Activated naive CD4-positive, alpha-beta T cell treated with anti-CD3 and anti-CD28 coated beads for 36 hours (primary cell): ENCODE data around the gene CPA2. TPM values are rescaled to one million over a fixed set of nuclear protein-coding genes. Genes with fewer than 3 reads are reported as not detected.
"Not testable (repeated sequence)": the region's sequence is repeated elsewhere in the genome, so short reads cannot be mapped to it uniquely, and the experiment has no call there.

ENCODE experiments used
- CTCF ChIA-PET: fragments of 350-600 bp; sonication (Branson Sonifier 250); formaldehyde crosslinking; loops from one replicate; lab custom pipeline; 2021; ENCODE audit warnings: antibody characterized with exemption; lab: Charles Lee
- DNase-seq: peaks from one replicate; pipeline ENCODE4 v3.0.0-alpha.2; 2020
- H3K27ac Mint-ChIP-seq: one replicate; pipeline ENCODE4 v1.8.0; 2021; ENCODE audit warnings: mild to moderate bottlenecking, mixed read lengths
- H3K27me3 Mint-ChIP-seq: one replicate; pipeline ENCODE4 v1.8.0; 2021; ENCODE audit warnings: low read depth, mixed read lengths
- H3K36me3 Mint-ChIP-seq: one replicate; pipeline ENCODE4 v1.8.0; 2021; ENCODE audit warnings: low read depth, mixed read lengths
- H3K4me1 Mint-ChIP-seq: one replicate; pipeline ENCODE4 v1.8.0; 2021; ENCODE audit warnings: low read depth, mixed read lengths
- H3K4me3 Mint-ChIP-seq: one replicate; pipeline ENCODE4 v1.8.0; 2021; ENCODE audit warnings: mild to moderate bottlenecking, moderate library complexity, mixed read lengths
- H3K9me3 Mint-ChIP-seq: one replicate; pipeline ENCODE4 v1.8.0; 2021; ENCODE audit warnings: mixed read lengths
- intact Hi-C: fragments of 100-400 bp; cut with micrococcal nuclease; formaldehyde crosslinking; loops from one replicate; pipeline ENCODE4 v1.15.1; 2023
- total RNA-seq, 2 experiments: library from RNA; stranded (reverse); gene quantifications; one replicate each; pipeline ENCODE4 v1.2.3, GENCODE V29; 2021

Gene CPA2
- total RNA-seq, 2 experiments from 2014 or later: not detected

- H3K27me3 Mint-ChIP-seq: no peaks in the 10 kb centered on the region
- H3K4me3 Mint-ChIP-seq: no peak overlapping the region
- H3K9me3 Mint-ChIP-seq: no peaks in the 10 kb centered on the region
- intact Hi-C loops: no loop called here
- CTCF ChIA-PET: interaction anchor here (0.6 kb wide), 1 partner anchor 104 kb away, joined by 6 read pairs; no protein-coding TSS in a partner anchor
- H3K27ac Mint-ChIP-seq: no peak overlapping the region
- H3K36me3 Mint-ChIP-seq: no peaks in the 10 kb centered on the region
- no peak for DNase-seq
- no peaks in the 10 kb centered on the region for H3K4me1 Mint-ChIP-seq
These were observed 36.9 kb downstream of the CPA2 start for GRCh38 chr7:130303551-130303950.

GRCh38 chr7:130303982-130304381, 37.3 kb downstream of the CPA2 start:
- intact Hi-C loops: no loop called here
- H3K4me3 Mint-ChIP-seq: no peak overlapping the region
- no peaks in the 10 kb centered on the region for H3K27me3 Mint-ChIP-seq
- no peaks in the 10 kb centered on the region for H3K4me1 Mint-ChIP-seq
- no peaks in the 10 kb centered on the region for H3K9me3 Mint-ChIP-seq
- no peaks in the 10 kb centered on the region for H3K36me3 Mint-ChIP-seq
- CTCF ChIA-PET: no interaction called here
- H3K27ac Mint-ChIP-seq: no peak overlapping the region
- no peak for DNase-seq

GRCh38 chr7:130304878-130305277, 38.2 kb downstream of the CPA2 start:
- Mint-ChIP-seq H3K27ac (no peak overlapping the region), H3K9me3 (no peaks in the 10 kb centered on the region), H3K27me3 (no peaks in the 10 kb centered on the region), H3K36me3 (no peaks in the 10 kb centered on the region), H3K4me1 (no peaks in the 10 kb centered on the region), H3K4me3 (no peak overlapping the region)
- DNase-seq: no peak
- intact Hi-C loops: loop anchor here (5.0 kb wide), 1 partner anchor 63 kb away; no protein-coding TSS in a partner anchor
- CTCF ChIA-PET: no interaction called here

DNA sequence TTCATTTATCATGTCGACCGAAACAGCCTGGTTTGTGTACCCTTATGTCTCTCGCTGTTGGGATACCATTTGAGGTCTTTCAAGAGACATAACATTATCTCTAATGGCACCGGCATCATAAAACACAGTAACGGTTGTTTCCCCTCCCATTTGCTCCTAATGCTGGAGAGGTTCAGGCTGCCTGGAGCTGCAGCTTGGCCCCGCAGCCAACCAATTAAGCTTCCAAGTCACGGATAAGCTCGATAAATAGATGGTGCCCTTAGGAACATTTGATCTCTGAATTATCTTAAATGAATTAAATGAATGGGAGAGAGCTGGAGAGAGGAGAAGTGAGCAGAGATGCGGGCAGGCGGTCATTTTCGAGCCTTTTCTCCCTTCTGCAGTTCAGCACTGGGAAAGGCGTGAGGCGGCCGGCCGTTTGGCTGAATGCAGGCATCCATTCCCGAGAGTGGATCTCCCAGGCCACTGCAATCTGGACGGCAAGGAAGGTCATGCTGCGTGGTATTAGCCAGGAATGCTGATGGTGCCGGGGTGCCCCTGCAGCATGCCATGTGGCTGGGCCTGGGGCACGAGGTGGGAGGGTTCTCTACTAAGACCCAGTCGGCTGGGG, 38.9 kb downstream of the CPA2 start:
- H3K36me3 Mint-ChIP-seq: no peaks in the 10 kb centered on the region
- CTCF ChIA-PET: no interaction called here
- H3K27me3 Mint-ChIP-seq: no peaks in the 10 kb centered on the region
- intact Hi-C loops: loop anchor here (5.0 kb wide), 1 partner anchor 63 kb away; no protein-coding TSS in a partner anchor
- no peak for DNase-seq
- no peaks in the 10 kb centered on the region for H3K4me1 Mint-ChIP-seq
- no peak overlapping the region for H3K4me3 Mint-ChIP-seq
- no peak overlapping the region for H3K27ac Mint-ChIP-seq
- no peaks in the 10 kb centered on the region for H3K9me3 Mint-ChIP-seq

GRCh38 chr7:130309986-130310385, 43.3 kb downstream of the CPA2 start:
- Mint-ChIP-seq H3K36me3 (no peaks in the 10 kb centered on the region), H3K9me3 (no peaks in the 10 kb centered on the region), H3K4me3 (no peak overlapping the region), H3K27me3 (no peaks in the 10 kb centered on the region), H3K4me1 (no peaks in the 10 kb centered on the region), H3K27ac (no peak overlapping the region)
- intact Hi-C loops: loop anchor here (5.0 kb wide), 1 partner anchor 68 kb away; no protein-coding TSS in a partner anchor
- CTCF ChIA-PET: interaction anchor here (1.2 kb wide), 1 partner anchor 12 kb away, joined by 3 read pairs; no protein-coding TSS in a partner anchor
- no peak for DNase-seq

DNA sequence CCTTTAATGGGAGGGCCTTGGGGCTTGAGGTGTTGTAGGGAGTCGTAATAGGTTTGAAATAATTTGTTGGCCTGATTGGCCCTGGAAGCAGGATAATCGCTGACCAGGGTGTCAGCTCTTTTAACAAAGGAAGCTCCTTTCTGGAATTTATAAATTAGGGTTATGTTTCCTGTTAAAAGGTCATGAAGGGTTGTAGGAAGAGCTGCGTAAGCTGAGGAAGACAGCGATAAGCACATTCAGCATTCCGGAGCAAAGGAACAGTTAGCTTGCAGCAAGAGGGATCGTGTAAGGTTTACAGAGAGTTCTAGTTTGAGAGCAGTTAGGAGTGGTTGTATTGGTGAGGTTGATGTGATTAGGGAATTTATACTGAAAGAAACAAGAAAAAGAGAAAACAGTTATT, 47.6 kb downstream of the CPA2 start:
- no peak overlapping the region for H3K4me3 Mint-ChIP-seq
- intact Hi-C loops: no loop called here
- CTCF ChIA-PET: no interaction called here
- no peaks in the 10 kb centered on the region for H3K36me3 Mint-ChIP-seq
- no peak overlapping the region for H3K27ac Mint-ChIP-seq
- no peaks in the 10 kb centered on the region for H3K9me3 Mint-ChIP-seq
- H3K27me3 Mint-ChIP-seq: no peaks in the 10 kb centered on the region
- no peak for DNase-seq
- H3K4me1 Mint-ChIP-seq: no peaks in the 10 kb centered on the region

GRCh38 chr7:130319541-130319940, 52.9 kb downstream of the CPA2 start:
- no peak for DNase-seq
- no peaks in the 10 kb centered on the region for H3K27me3 Mint-ChIP-seq
- CTCF ChIA-PET: no interaction called here
- no peaks in the 10 kb centered on the region for H3K9me3 Mint-ChIP-seq
- no peaks in the 10 kb centered on the region for H3K4me1 Mint-ChIP-seq
- H3K4me3 Mint-ChIP-seq: no peak overlapping the region
- intact Hi-C loops: no loop called here
- H3K27ac Mint-ChIP-seq: no peak overlapping the region
- H3K36me3 Mint-ChIP-seq: no peaks in the 10 kb centered on the region

- H3K4me1 Mint-ChIP-seq, DNase-seq, H3K4me3 Mint-ChIP-seq, intact Hi-C loops, H3K27me3 Mint-ChIP-seq, H3K27ac Mint-ChIP-seq, H3K36me3 Mint-ChIP-seq, H3K9me3 Mint-ChIP-seq: not testable (repeated sequence)
- CTCF ChIA-PET: interaction anchor here (0.6 to 1.4 kb wide), 3 partner anchors 12 to 109 kb away, joined by 3 to 5 read pairs (median 4); no protein-coding TSS in a partner anchor
These were observed 55.0 kb downstream of the CPA2 start for GRCh38 chr7:130321542-130322229.

GRCh38 chr7:130322615-130323014, 56.0 kb downstream of the CPA2 start:
- intact Hi-C loops: no loop called here
- H3K4me3 Mint-ChIP-seq: no peak overlapping the region

DNA sequence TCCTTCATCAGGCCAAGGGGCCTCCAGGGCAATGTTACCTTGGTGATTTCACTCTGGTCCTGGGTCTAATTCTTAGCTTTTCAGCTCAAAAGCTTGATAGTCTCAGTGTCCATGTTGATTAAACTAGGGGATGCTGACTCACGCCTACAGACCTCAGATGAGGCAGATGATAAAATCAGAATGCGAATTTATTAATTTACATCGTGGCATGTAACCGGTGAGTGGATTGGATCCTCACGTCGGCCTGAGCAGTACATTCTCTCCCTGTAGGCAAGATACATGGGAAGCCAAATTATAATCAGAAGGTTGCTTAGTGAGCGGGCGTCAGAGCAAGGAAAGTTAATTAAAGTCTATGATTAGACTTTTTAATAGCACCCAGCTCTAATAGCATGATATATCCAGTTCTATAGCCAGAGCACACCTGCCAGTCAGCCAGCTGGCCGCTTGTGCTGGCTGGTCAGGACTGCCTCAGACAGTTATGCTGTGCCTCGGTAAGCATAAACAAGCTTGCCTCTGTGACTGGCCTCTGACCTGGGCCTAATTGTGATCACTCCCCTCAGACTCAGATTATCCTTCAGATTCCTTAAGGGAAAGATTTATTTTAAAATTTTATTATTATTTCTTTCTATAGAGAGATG, 57.8 kb downstream of the CPA2 start:
- no peaks in the 10 kb centered on the region for H3K27me3 Mint-ChIP-seq
- H3K27ac Mint-ChIP-seq: no peak overlapping the region
- no peak for DNase-seq
- no peaks in the 10 kb centered on the region for H3K9me3 Mint-ChIP-seq
- CTCF ChIA-PET: interaction anchor here (0.6 kb wide), 1 partner anchor 288 kb away, joined by 3 read pairs; no protein-coding TSS in a partner anchor
- no peak overlapping the region for H3K4me3 Mint-ChIP-seq
- H3K4me1 Mint-ChIP-seq: no peaks in the 10 kb centered on the region
- H3K36me3 Mint-ChIP-seq: no peaks in the 10 kb centered on the region
- intact Hi-C loops: no loop called here

More at GRCh38 chr7:130322615-130323014, 56.0 kb downstream of the CPA2 start:
- Mint-ChIP-seq H3K9me3 (no peaks in the 10 kb centered on the region), H3K27ac (no peak overlapping the region), H3K27me3 (no peaks in the 10 kb centered on the region), H3K36me3 (no peaks in the 10 kb centered on the region), H3K4me1 (no peaks in the 10 kb centered on the region)
- CTCF ChIA-PET: interaction anchor here (1.4 kb wide), 1 partner anchor 13 kb away, joined by 3 read pairs; no protein-coding TSS in a partner anchor
- no peak for DNase-seq

- Mint-ChIP-seq H3K9me3 (no peaks in the 10 kb centered on the region), H3K4me1 (peaks cover 3% of the 10 kb centered on the region), H3K27me3 (no peaks in the 10 kb centered on the region), H3K4me3 (no peak overlapping the region), H3K36me3 (no peaks in the 10 kb centered on the region), H3K27ac (no peak overlapping the region)
- CTCF ChIA-PET: no interaction called here
- intact Hi-C loops: no loop called here
- DNase-seq: no peak
These were observed 63.0 kb downstream of the CPA2 start for GRCh38 chr7:130329681-130330080.

- CTCF ChIA-PET: no interaction called here
These were observed 65.8 kb downstream of the CPA2 start for GRCh38 chr7:130332259-130333053.

More at GRCh38 chr7:130332259-130333053, 65.8 kb downstream of the CPA2 start:
- H3K27me3 Mint-ChIP-seq: no peaks in the 10 kb centered on the region
- peaks cover 3% of the 10 kb centered on the region for H3K4me1 Mint-ChIP-seq
- H3K27ac Mint-ChIP-seq: no peak overlapping the region
- H3K36me3 Mint-ChIP-seq: no peaks in the 10 kb centered on the region
- DNase-seq: no peak
- H3K4me3 Mint-ChIP-seq: no peak overlapping the region
- no peaks in the 10 kb centered on the region for H3K9me3 Mint-ChIP-seq
- intact Hi-C loops: no loop called here
